Tibial artery (tissue), 4 donors: Measurements from ENCODE around the gene PDLIM3.

Experiments used
- DNase-seq, 2 donors: peaks; one replicate each; pipeline ENCODE4 v3.0.0-alpha.2; 2019
- H3K27ac ChIP-seq, 2 donors: fragments of 200-600 bp; sonication (generic) in 1 of 2; 1 replicate in 1 of 2; 2 replicates in 1 of 2; pipeline ENCODE4 v1.5.1; 2018 to 2019; ENCODE audit warnings: mild to moderate bottlenecking in 1 of 2
- H3K27me3 ChIP-seq, 2 donors: fragments of 200-600 bp; sonication (generic) in 1 of 2; one replicate each; pipeline versions ENCODE4 v1.5.1 to v1.6.0; 2016 to 2019
- H3K36me3 ChIP-seq, 3 donors: fragments of 200-600 bp; sonication (generic) in 2 of 3; one replicate each; pipeline ENCODE4 v1.5.1; 2016 to 2019; ENCODE audit warnings: mild to moderate bottlenecking in 2 of 3
- H3K4me1 ChIP-seq, 4 donors: fragments of 200-600 bp; sonication (generic) in 2 of 4; 1 replicate in 3 of 4; 2 replicates in 1 of 4; pipeline ENCODE4 v1.5.1; 2016 to 2019
- H3K4me3 ChIP-seq, 2 donors: fragments of 200-600 bp; sonication (generic) in 1 of 2; 1 replicate in 1 of 2; 2 replicates in 1 of 2; pipeline ENCODE4 v1.5.1; 2018 to 2019; ENCODE audit warnings: mild to moderate bottlenecking in 2 of 2
- H3K9me3 ChIP-seq, 3 donors: fragments of 200-600 bp; sonication (generic) in 1 of 3; one replicate each; pipeline ENCODE4 v1.5.1; 2016 to 2019
- intact Hi-C: fragments of 100-400 bp; cut with DNase I; formaldehyde crosslinking; loops from one replicate; pipeline ENCODE4 v1.15.0; 2023; ENCODE audit warnings: low total_unique reads
- TF ChIP-seq, protein P1 (sequence below), 2 experiments: fragments of 200-600 bp in 1 of 2; fragments of 450-650 bp in 1 of 2; IDR thresholded peaks; one replicate each; pipeline ENCODE4 v1.5.1; 2017 to 2019; ENCODE audit warnings: antibody characterized with exemption in 2 of 2, mild to moderate bottlenecking in 1 of 2, moderate library complexity in 1 of 2

The PDLIM3 gene

DNA sequence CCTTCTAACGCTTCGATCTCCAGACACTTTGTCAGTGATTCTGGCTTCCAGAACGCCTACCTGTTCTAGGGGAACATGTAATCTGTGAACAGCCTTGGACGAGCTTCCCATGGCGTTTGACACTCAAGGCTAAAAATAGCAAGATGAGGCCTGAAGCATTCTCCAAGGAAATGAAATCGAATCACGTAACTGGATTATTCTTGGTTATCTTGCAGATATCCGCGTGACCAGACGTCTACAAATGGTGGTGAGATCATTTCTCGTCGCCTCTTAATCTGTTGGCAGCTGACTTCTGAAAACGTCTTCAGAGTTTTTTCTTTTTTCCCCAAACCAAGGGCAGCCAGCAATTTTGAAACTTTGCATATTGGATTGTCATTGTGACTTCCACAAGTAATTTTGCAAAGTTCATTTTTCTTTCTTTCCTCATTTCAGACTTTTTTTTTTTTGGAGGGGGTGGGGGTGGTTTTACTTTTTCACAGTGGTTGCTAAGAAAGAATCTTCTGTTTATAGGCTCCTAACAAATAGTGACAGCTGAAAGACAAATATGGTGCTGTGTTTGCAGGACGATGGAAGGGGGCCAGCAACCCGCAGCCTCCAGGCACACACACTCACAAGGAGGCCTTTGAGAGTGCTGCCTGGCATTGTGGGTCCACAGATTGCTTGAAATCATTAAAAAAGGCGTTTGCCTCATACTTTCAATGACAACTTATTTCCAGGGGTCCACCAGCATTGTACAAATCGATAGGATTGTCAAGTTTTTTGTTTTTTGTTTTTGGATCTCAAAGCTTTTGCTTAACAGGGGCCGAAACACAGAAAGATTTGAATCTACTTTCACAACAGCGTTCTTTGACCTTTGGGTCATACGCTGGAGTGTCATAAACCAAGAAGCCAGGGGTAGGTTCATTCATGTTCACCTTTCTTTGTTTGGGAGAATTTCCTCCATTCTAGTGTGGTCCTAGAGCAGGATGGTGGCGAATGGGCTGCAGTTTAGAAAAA, 32.4 kb upstream of the PDLIM3 start:
- DNase-seq, result peak; percentile 61 to 84
- Histone ChIP-seq H3K9me3 (no peaks in the 10 kb centered on the region), H3K27ac (peak overlapping the region; percentile 92 to 94), H3K4me3 (peak overlapping the region in 1 of 2 donors; percentile 6), H3K4me1 (peaks cover 0 to 52% (median 37%) of the 10 kb centered on the region in 4 donors), H3K36me3 (no peaks in the 10 kb centered on the region), H3K27me3 (no peaks in the 10 kb centered on the region)
- intact Hi-C loops, result no loop called here
- TF ChIP-seq, protein P1, sequence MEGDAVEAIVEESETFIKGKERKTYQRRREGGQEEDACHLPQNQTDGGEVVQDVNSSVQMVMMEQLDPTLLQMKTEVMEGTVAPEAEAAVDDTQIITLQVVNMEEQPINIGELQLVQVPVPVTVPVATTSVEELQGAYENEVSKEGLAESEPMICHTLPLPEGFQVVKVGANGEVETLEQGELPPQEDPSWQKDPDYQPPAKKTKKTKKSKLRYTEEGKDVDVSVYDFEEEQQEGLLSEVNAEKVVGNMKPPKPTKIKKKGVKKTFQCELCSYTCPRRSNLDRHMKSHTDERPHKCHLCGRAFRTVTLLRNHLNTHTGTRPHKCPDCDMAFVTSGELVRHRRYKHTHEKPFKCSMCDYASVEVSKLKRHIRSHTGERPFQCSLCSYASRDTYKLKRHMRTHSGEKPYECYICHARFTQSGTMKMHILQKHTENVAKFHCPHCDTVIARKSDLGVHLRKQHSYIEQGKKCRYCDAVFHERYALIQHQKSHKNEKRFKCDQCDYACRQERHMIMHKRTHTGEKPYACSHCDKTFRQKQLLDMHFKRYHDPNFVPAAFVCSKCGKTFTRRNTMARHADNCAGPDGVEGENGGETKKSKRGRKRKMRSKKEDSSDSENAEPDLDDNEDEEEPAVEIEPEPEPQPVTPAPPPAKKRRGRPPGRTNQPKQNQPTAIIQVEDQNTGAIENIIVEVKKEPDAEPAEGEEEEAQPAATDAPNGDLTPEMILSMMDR (IDR thresholded peaks at IDR 0.05), result no peak

DNA sequence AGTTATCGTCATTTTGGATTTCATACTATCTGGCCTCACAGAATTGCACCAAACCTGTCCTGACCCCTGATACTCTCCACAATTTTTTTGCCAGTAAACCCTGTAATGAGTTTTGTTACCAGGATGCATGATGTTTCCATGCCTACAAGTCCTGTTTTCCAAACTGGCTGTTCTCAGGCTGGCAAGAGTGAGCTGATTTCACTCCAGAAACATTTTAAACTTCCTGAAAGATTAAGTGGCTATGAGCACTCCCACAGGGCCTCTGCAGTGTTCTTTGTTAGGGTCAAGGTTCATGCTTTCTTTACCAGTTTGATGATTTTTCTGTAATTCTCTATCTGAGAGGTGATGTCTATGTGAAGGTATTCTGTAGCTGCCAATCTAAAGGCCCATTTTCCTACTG, 31.7 kb upstream of the PDLIM3 start:
- Histone ChIP-seq H3K36me3 (no peaks in the 10 kb centered on the region), H3K4me3 (peak overlapping the region in 1 of 2 donors; percentile 6), H3K27me3 (no peaks in the 10 kb centered on the region), H3K9me3 (no peaks in the 10 kb centered on the region), H3K4me1 (peaks cover 0 to 49% (median 37%) of the 10 kb centered on the region in 4 donors), H3K27ac (peak overlapping the region; percentile 92 to 94)
- intact Hi-C loops, result no loop called here
- TF ChIP-seq, protein P1 (IDR thresholded peaks at IDR 0.05), result no peak
- DNase-seq, result peak; percentile 61 to 80

DNA sequence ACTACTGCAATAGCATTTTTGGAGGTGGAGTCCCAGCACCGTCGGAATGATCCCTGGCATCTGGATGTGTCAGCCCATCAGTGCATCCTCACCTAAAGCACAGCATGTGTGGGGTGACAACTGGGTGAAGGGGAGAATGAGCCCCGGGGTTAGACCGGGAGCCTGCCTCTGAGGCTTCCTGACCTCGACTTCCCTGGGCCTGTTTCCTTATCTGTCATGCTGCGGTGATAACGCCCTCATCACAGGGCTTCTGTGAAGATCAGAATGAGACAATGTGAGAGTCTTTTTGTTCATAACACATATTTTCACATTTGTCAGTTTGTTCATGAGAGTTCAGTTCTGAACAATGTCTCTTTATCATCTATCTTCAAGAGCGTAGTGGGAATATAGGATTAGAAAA, 31.1 kb upstream of the PDLIM3 start:
- Histone ChIP-seq H3K27ac (peak overlapping the region; percentile 92 to 94), H3K4me1 (peaks cover 0 to 44% (median 31%) of the 10 kb centered on the region in 4 donors), H3K4me3 (no peak overlapping the region), H3K27me3 (no peaks in the 10 kb centered on the region), H3K9me3 (no peaks in the 10 kb centered on the region), H3K36me3 (no peaks in the 10 kb centered on the region)
- TF ChIP-seq, protein P1 (IDR thresholded peaks at IDR 0.05), result no peak
- DNase-seq, result no peak
- intact Hi-C loops, result no loop called here

DNA sequence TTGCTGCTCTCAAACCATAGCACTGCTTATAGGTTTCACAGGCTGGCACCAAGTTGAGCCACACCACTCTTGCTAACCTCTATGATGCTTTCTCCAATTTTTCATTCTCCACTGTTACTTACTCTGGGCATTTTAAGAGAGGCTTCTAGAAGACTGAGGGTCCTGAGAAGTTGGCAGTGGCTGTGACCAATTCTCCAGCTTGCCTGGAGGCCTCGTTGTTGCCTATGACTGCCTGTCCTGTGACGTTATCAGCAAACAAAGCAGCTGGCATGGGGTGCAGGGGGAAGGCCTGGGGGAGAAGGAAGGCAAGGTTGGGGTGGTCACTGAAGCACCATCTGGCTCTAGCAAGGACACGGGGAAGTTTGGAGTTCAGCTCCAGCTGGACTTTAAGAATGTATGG, 30.4 kb upstream of the PDLIM3 start:
- H3K27me3 ChIP-seq, result no peaks in the 10 kb centered on the region
- TF ChIP-seq, protein P1 (IDR thresholded peaks at IDR 0.05), result no peak
- no peak for DNase-seq
- H3K9me3 ChIP-seq, result no peaks in the 10 kb centered on the region
- intact Hi-C loops, result no loop called here
- peak overlapping the region; percentile 92 to 94 for H3K27ac ChIP-seq
- no peak overlapping the region for H3K4me3 ChIP-seq
- no peaks in the 10 kb centered on the region for H3K36me3 ChIP-seq
- H3K4me1 ChIP-seq, result peaks cover 0 to 41% (median 30%) of the 10 kb centered on the region in 4 donors

DNA sequence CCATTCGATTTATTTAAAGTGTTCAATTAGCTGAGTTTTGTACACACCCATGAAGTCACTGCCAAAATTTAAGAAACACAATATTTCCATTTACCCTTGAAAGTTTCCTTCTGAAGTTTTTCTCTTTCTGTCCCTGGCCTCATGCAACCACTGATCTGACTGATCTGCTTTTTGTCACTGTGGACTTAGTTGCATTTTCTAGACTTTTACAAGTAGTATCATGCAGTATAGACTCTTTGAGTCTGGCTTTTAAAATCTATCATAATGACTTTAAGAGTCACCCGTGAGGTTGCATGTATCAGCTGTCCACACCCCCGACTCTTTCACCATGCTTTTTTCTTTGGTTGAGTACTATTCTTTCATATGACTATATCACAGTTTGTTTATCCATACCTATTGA, 29.0 kb upstream of the PDLIM3 start:
- no peak overlapping the region for H3K4me3 ChIP-seq
- no peak for DNase-seq
- intact Hi-C loops, result no loop called here
- peaks cover 0 to 49% (median 36%) of the 10 kb centered on the region in 4 donors for H3K4me1 ChIP-seq
- no peaks in the 10 kb centered on the region for H3K36me3 ChIP-seq
- no peaks in the 10 kb centered on the region for H3K9me3 ChIP-seq
- peak overlapping the region in 1 of 2 donors; percentile 63 for H3K27ac ChIP-seq
- H3K27me3 ChIP-seq, result no peaks in the 10 kb centered on the region
- TF ChIP-seq, protein P1 (IDR thresholded peaks at IDR 0.05), result no peak
